A549 (cell line): ENCODE measurements around the gene P4HA2. TPM values are rescaled to one million over a fixed set of nuclear protein-coding genes. Genes with fewer than 3 reads are reported as not detected.

Experiments used
- ATAC-seq, 2 experiments: fragments of 200-7000 bp in 1 of 2; fragments of >200 bp in 1 of 2; cut with Nextera tagmentation in 1 of 2; cut with Tn5 transposase in 1 of 2; 3 replicates each; pipeline versions ENCODE4 v1.8.0 to v1.9.1; 2018 to 2020; ENCODE audit warnings: mild to moderate bottlenecking in 1 of 2, moderate library complexity in 1 of 2
- CTCF ChIA-PET: fragments of 300-600 bp; sonication (Branson Sonifier 250); formaldehyde crosslinking; extraction: SDS; loops from one replicate; lab custom pipeline; 2021; ENCODE audit warnings: antibody characterized with exemption, inconsistent platforms; lab: Yijun Ruan, JAX
- POLR2A ChIA-PET: fragments of 350-600 bp; formaldehyde crosslinking; extraction: SDS; loops from one replicate; lab custom pipeline; 2021; ENCODE audit warnings: antibody characterized with exemption, inconsistent platforms; lab: Yijun Ruan, JAX
- DNase-seq, 2 experiments: peaks; one replicate each; pipeline versions ENCODE4 v3.0.0 to v3.0.0-alpha.2; 2011 to 2016; ENCODE audit warnings: low read depth in 1 of 2, low spot score in 1 of 2
- FAIRE-seq: peaks from 2 replicates; lab custom pipeline; 2011; peaks lifted over from hg19 to GRCh38; lab: Jason Lieb, UNC
- H3K27ac ChIP-seq, 2 experiments: fragments of >200 bp; sonication (Bioruptor Twin); formaldehyde crosslinking; 3 replicates each; pipeline ENCODE4 v1.5.1; 2016 to 2017
- H3K4me1 ChIP-seq: fragments of >200 bp; sonication (Bioruptor Twin); formaldehyde crosslinking; 3 replicates; pipeline ENCODE4 v1.6.1; 2016
- H3K4me2 ChIP-seq: fragments of >200 bp; sonication (Bioruptor Twin); formaldehyde crosslinking; 3 replicates; pipeline ENCODE4 v1.6.1; 2016
- H3K4me3 ChIP-seq: fragments of >200 bp; sonication (Bioruptor Twin); formaldehyde crosslinking; 3 replicates; pipeline ENCODE4 v1.5.1; 2016
- H3K9me3 ChIP-seq: fragments of >200 bp; sonication (Bioruptor Twin); formaldehyde crosslinking; 3 replicates; pipeline ENCODE4 v1.6.1; 2016
- CBX8 ChIP-seq: fragments of 200-600 bp; sonication (generic); IDR thresholded peaks from 2 replicates; pipeline ENCODE4 v1.6.1; 2016
- CEBPB ChIP-seq, 2 experiments: fragments of >200 bp in 1 of 2; sonication (Bioruptor Twin) in 1 of 2; formaldehyde crosslinking in 1 of 2; IDR thresholded peaks; 2 replicates each; pipeline ENCODE4 v1.6.1; 2012 to 2016
- CTCF ChIP-seq: fragments of >200 bp; sonication (Bioruptor Twin); formaldehyde crosslinking; IDR thresholded peaks from 3 replicates; pipeline ENCODE4 v1.5.1; 2016
- EHF ChIP-seq: fragments of 250-450 bp; sonication (Bioruptor Pico); IDR thresholded peaks from 2 replicates; pipeline ENCODE4 v1.5.0; 2020; ENCODE audit warnings: mild to moderate bottlenecking
- EHMT2 ChIP-seq: fragments of 200-600 bp; sonication (generic); IDR thresholded peaks from 2 replicates; pipeline ENCODE4 v1.6.1; 2016; ENCODE audit warnings: antibody characterized with exemption, low read depth, mild to moderate bottlenecking, moderate library complexity
- EP300 ChIP-seq, 2 experiments: fragments of >200 bp; sonication (Bioruptor Twin); formaldehyde crosslinking; IDR thresholded peaks; 2 replicates in 1 of 2; 3 replicates in 1 of 2; pipeline ENCODE4 v1.6.1; 2016 to 2017
- FOSB ChIP-seq: fragments of 250-450 bp; sonication (Bioruptor Pico); IDR thresholded peaks from 2 replicates; pipeline ENCODE4 v1.5.0; 2020; ENCODE audit warnings: mild to moderate bottlenecking, moderate library complexity
- FOSL2 ChIP-seq, 2 experiments: fragments of 450-650 bp in 1 of 2; fragments of >200 bp in 1 of 2; sonication (Bioruptor Twin) in 1 of 2; formaldehyde crosslinking; IDR thresholded peaks; 2 replicates each; pipeline versions ENCODE4 v1.5.0 to v1.6.1; 2016 to 2020; ENCODE audit warnings: mild to moderate bottlenecking in 1 of 2, moderate library complexity in 1 of 2
- GATA3 ChIP-seq: IDR thresholded peaks from 2 replicates; pipeline ENCODE4 v1.6.1; 2012; ENCODE audit warnings: borderline replicate concordance
- HDAC2 ChIP-seq: fragments of 200-600 bp; sonication (generic); IDR thresholded peaks from 2 replicates; pipeline ENCODE4 v1.6.1; 2016
- HOXB13 ChIP-seq: fragments of 250-450 bp; sonication (Bioruptor Pico); IDR thresholded peaks from 2 replicates; pipeline ENCODE4 v1.5.0; 2020; ENCODE audit warnings: low read depth, mild to moderate bottlenecking, moderate library complexity
- KDM1A ChIP-seq: fragments of 200-600 bp; sonication (generic); IDR thresholded peaks from 2 replicates; pipeline ENCODE4 v1.6.1; 2016; ENCODE audit warnings: low read depth, mild to moderate bottlenecking
- KDM5A ChIP-seq: fragments of 200-600 bp; sonication (generic); IDR thresholded peaks from 2 replicates; pipeline ENCODE4 v1.6.1; 2016; ENCODE audit warnings: antibody characterized with exemption, mild to moderate bottlenecking
- NFE2L2 ChIP-seq: fragments of 150-350 bp; conservative IDR thresholded peaks from 2 replicates; pipeline ENCODE4 v1.6.1; 2014; ENCODE audit warnings: low read length
- NPAS2 ChIP-seq: fragments of 250-450 bp; sonication (Bioruptor Pico); IDR thresholded peaks from 2 replicates; pipeline ENCODE4 v1.8.0; 2022; ENCODE audit warnings: mild to moderate bottlenecking, moderate library complexity, borderline replicate concordance
- NR3C1 ChIP-seq: fragments of >200 bp; sonication (Bioruptor Twin); formaldehyde crosslinking; IDR thresholded peaks from 3 replicates; pipeline ENCODE4 v1.6.1; 2017
- PHF8 ChIP-seq: fragments of 200-600 bp; sonication (generic); IDR thresholded peaks from 2 replicates; pipeline ENCODE4 v1.6.1; 2016; ENCODE audit warnings: low read depth, mild to moderate bottlenecking, antibody characterized with exemption, moderate library complexity, borderline replicate concordance
- RARB ChIP-seq: fragments of 250-450 bp; sonication (Bioruptor Pico); IDR thresholded peaks from 2 replicates; pipeline ENCODE4 v1.8.0; 2021; ENCODE audit warnings: mild to moderate bottlenecking, moderate library complexity
- TFCP2L1 ChIP-seq: fragments of 250-450 bp; sonication (Bioruptor Pico); IDR thresholded peaks from 2 replicates; pipeline ENCODE4 v1.5.0; 2021; ENCODE audit warnings: mild to moderate bottlenecking
- TP53 ChIP-seq: fragments of 250-450 bp; sonication (Bioruptor Pico); IDR thresholded peaks from 2 replicates; pipeline ENCODE4 v1.5.0; 2021; ENCODE audit warnings: mild to moderate bottlenecking, moderate library complexity
- WGBS: methylation state at CpG from one replicate; pipeline ENCODE4 v1.1.6; 2017; ENCODE audit errors: missing lambda C conversion rate; 5-methylcytosine and 5-hydroxymethylcytosine counted together
- polyA plus RNA-seq, 4 experiments: library from polyadenylated mRNA; depleted of rRNA in 3 of 4; stranded (reverse); fragments of >200 nt; fragmentation: RNase III in 1 of 4; extraction: RNeasy Plus Mini Kit Qiagen cat#74134 plus additional on column Dnase treatment in 1 of 4; gene quantifications; 2 replicates in 3 of 4; 3 replicates in 1 of 4; pipeline ENCODE4 v1.2.3, GENCODE V29; 2011 to 2017
- TF ChIP-seq, protein P1 (sequence below): fragments of >200 bp; sonication (Bioruptor Twin); formaldehyde crosslinking; IDR thresholded peaks from 2 replicates; pipeline ENCODE4 v1.6.1; 2016

P4HA2 gene
- polyA plus RNA-seq, 2 of the 4 experiments (the other 2 are of a cell fraction), result 36.4 to 45.0 TPM

GRCh38 chr5:132207778-132208177 is 19.9 kb downstream of the P4HA2 start:
- no peak overlapping the region for H3K27ac ChIP-seq
- ATAC-seq (no peak), FAIRE-seq (no peak), DNase-seq (no peak)
- H3K4me3 ChIP-seq, result no peak overlapping the region
- WGBS, result 79% methylated on average over 5 of the region's 5 CpGs
- POLR2A ChIA-PET, result no interaction called here
- H3K9me3 ChIP-seq, result no peaks in the 10 kb centered on the region
- no peaks in the 10 kb centered on the region for H3K4me1 ChIP-seq
- no peak overlapping the region for H3K4me2 ChIP-seq
- CTCF ChIA-PET, result interaction anchor here (1.0 kb wide), 1 partner anchor 144 kb away, joined by 3 read pairs; no protein-coding TSS in a partner anchor
- TF ChIP-seq HDAC2, result no peak
- TF ChIP-seq FOSB (CRISPR knock-in tag), result no peak
- no peak for TF ChIP-seq TP53 (CRISPR knock-in tag)
- TF ChIP-seq NPAS2, result no peak
- no peak for TF ChIP-seq NR3C1
- TF ChIP-seq RARB (CRISPR knock-in tag), result no peak
- no peak for TF ChIP-seq KDM1A
- TF ChIP-seq, protein P1, sequence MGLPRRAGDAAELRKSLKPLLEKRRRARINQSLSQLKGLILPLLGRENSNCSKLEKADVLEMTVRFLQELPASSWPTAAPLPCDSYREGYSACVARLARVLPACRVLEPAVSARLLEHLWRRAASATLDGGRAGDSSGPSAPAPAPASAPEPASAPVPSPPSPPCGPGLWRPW, result no peak
- TF ChIP-seq EHMT2, result no peak
- no peak for TF ChIP-seq CBX8
- TF ChIP-seq KDM5A, result no peak
- TF ChIP-seq CTCF, result no peak
- no peak for TF ChIP-seq CEBPB (IDR thresholded peaks at IDR 0.05)
- no peak for TF ChIP-seq FOSL2 (IDR thresholded peaks at IDR 0.05)
- TF ChIP-seq FOSL2 (CRISPR knock-in tag; IDR thresholded peaks at IDR 0.05), result no peak

DNA sequence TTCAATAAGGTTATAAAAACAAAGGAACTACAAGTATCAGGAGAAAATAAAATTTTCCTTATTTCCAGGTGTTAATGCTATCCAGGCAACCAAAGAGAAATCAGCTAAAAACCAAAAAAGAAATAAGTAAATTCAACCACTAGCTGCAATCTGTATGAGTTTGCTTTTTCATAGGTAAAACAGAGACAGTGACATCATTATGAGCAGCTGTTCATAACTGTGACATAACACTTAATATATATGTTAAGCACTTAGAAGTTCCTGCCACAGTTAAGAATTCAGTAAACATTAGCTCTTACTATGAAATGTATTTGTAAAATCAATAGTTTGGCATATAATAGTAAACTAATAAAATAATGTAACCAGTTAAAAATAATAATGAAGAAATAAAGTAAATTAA is 20.9 kb downstream of the P4HA2 start:
- Histone ChIP-seq H3K4me1 (no peaks in the 10 kb centered on the region), H3K27ac (no peak overlapping the region), H3K4me3 (no peak overlapping the region), H3K4me2 (no peak overlapping the region), H3K9me3 (no peaks in the 10 kb centered on the region)
- ATAC-seq (no peak), FAIRE-seq (no peak), DNase-seq (no peak)
- ChIA-PET POLR2A (no interaction called here), CTCF (interaction anchor here (0.9 to 1.8 kb wide), 3 partner anchors 8 to 16 kb away, joined by 3 to 5 read pairs (median 5); no protein-coding TSS in a partner anchor)
- TF ChIP-seq PHF8, result no peak
- no peak for TF ChIP-seq EP300 (IDR thresholded peaks at IDR 0.05)

DNA sequence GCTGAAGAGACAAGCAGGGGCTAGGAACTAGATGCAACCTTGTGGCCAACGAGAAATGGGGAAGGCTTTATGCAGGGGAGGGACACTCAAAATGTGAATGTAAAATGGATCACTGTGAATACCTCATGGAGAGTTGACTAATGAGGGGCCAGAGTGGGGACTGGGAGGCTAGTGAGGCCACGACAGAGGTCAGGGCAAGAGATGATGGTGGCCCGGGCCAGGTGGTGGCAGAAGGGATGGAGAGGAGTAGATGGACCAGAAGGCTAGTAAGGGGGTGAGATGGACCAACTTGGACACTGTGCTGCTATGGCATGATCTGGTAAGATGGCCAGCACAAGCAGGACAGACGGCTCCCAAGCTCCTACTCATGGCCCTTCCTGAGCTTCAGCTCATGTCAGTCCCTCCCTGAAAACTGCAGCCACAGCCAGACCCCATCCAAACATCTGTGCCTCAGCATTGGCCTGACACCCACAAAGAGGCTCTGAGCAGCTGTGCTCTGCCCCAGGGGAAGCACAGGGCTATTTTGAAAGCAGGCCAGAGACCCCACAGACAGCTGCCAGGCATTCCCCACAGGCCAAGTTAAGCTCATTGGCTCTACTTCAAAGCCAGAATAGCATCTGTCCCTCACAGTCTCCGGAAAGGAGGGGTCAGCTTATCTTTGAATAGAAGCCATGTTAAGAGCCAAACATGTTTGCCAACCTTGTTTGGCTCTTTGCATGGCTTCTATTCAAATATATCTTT is 22.1 kb downstream of the P4HA2 start:
- ChIA-PET POLR2A (no interaction called here), CTCF (interaction anchor here (1.6 to 1.8 kb wide), 2 partner anchors 9 to 13 kb away, joined by 5 read pairs; no protein-coding TSS in a partner anchor)
- Histone ChIP-seq H3K4me3 (no peak overlapping the region), H3K27ac (no peak overlapping the region), H3K9me3 (no peaks in the 10 kb centered on the region), H3K4me2 (no peak overlapping the region), H3K4me1 (no peaks in the 10 kb centered on the region)
- FAIRE-seq (no peak), DNase-seq (no peak), ATAC-seq (no peak)
- WGBS, result 80% methylated on average over 5 of the region's 5 CpGs
- no peak for TF ChIP-seq NFE2L2
- no peak for TF ChIP-seq TFCP2L1 (CRISPR knock-in tag)
- TF ChIP-seq RARB (CRISPR knock-in tag), result no peak
- TF ChIP-seq HOXB13 (CRISPR knock-in tag), result no peak
- no peak for TF ChIP-seq FOSL2 (IDR thresholded peaks at IDR 0.05)
- TF ChIP-seq FOSL2 (CRISPR knock-in tag; IDR thresholded peaks at IDR 0.05), result no peak
- TF ChIP-seq NPAS2, result no peak
- no peak for TF ChIP-seq NR3C1
- no peak for TF ChIP-seq GATA3
- TF ChIP-seq EHF (CRISPR knock-in tag), result no peak
